ENCODE measurements around the gene CNTN1. TPM values are rescaled to one million over a fixed set of nuclear protein-coding genes. Genes with fewer than 3 reads are reported as not detected.

Gene CNTN1
- total and polyA plus RNA-seq, 9 of the 15 experiments (the other 6 are each of a cell fraction or from before 2014, with no cell fraction given), result 0.16 TPM; not detected in 8

GRCh38 chr12:40742041-40742440 lies 49.8 kb downstream of the CNTN1 start (continued):
- TF ChIP-seq, protein P1, sequence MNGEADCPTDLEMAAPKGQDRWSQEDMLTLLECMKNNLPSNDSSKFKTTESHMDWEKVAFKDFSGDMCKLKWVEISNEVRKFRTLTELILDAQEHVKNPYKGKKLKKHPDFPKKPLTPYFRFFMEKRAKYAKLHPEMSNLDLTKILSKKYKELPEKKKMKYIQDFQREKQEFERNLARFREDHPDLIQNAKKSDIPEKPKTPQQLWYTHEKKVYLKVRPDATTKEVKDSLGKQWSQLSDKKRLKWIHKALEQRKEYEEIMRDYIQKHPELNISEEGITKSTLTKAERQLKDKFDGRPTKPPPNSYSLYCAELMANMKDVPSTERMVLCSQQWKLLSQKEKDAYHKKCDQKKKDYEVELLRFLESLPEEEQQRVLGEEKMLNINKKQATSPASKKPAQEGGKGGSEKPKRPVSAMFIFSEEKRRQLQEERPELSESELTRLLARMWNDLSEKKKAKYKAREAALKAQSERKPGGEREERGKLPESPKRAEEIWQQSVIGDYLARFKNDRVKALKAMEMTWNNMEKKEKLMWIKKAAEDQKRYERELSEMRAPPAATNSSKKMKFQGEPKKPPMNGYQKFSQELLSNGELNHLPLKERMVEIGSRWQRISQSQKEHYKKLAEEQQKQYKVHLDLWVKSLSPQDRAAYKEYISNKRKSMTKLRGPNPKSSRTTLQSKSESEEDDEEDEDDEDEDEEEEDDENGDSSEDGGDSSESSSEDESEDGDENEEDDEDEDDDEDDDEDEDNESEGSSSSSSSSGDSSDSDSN (IDR thresholded peaks at IDR 0.05; ENCODE audit: borderline replicate concordance in 1 of 2, low read depth in 2 of 2, low read length in 2 of 2), result no peak
- TF ChIP-seq, protein P2, sequence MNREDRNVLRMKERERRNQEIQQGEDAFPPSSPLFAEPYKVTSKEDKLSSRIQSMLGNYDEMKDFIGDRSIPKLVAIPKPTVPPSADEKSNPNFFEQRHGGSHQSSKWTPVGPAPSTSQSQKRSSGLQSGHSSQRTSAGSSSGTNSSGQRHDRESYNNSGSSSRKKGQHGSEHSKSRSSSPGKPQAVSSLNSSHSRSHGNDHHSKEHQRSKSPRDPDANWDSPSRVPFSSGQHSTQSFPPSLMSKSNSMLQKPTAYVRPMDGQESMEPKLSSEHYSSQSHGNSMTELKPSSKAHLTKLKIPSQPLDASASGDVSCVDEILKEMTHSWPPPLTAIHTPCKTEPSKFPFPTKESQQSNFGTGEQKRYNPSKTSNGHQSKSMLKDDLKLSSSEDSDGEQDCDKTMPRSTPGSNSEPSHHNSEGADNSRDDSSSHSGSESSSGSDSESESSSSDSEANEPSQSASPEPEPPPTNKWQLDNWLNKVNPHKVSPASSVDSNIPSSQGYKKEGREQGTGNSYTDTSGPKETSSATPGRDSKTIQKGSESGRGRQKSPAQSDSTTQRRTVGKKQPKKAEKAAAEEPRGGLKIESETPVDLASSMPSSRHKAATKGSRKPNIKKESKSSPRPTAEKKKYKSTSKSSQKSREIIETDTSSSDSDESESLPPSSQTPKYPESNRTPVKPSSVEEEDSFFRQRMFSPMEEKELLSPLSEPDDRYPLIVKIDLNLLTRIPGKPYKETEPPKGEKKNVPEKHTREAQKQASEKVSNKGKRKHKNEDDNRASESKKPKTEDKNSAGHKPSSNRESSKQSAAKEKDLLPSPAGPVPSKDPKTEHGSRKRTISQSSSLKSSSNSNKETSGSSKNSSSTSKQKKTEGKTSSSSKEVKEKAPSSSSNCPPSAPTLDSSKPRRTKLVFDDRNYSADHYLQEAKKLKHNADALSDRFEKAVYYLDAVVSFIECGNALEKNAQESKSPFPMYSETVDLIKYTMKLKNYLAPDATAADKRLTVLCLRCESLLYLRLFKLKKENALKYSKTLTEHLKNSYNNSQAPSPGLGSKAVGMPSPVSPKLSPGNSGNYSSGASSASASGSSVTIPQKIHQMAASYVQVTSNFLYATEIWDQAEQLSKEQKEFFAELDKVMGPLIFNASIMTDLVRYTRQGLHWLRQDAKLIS (CRISPR knock-in tag; IDR thresholded peaks at IDR 0.05), result no peak
- TF ChIP-seq BMI1 (IDR thresholded peaks at IDR 0.05; ENCODE audit: low read length) (no peak), ZNF174 (CRISPR knock-in tag; IDR thresholded peaks at IDR 0.05) (no peak), CSDE1 (IDR thresholded peaks at IDR 0.05) (no peak), CHD2 (IDR thresholded peaks at IDR 0.05; ENCODE audit: low read depth, low read length) (no peak), CBX5 (IDR thresholded peaks at IDR 0.05; ENCODE audit: borderline replicate concordance, low read depth) (no peak)
- TF ChIP-seq, protein P3, sequence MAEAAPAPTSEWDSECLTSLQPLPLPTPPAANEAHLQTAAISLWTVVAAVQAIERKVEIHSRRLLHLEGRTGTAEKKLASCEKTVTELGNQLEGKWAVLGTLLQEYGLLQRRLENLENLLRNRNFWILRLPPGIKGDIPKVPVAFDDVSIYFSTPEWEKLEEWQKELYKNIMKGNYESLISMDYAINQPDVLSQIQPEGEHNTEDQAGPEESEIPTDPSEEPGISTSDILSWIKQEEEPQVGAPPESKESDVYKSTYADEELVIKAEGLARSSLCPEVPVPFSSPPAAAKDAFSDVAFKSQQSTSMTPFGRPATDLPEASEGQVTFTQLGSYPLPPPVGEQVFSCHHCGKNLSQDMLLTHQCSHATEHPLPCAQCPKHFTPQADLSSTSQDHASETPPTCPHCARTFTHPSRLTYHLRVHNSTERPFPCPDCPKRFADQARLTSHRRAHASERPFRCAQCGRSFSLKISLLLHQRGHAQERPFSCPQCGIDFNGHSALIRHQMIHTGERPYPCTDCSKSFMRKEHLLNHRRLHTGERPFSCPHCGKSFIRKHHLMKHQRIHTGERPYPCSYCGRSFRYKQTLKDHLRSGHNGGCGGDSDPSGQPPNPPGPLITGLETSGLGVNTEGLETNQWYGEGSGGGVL (CRISPR knock-in tag; IDR thresholded peaks at IDR 0.05), result no peak
